ENCODE data around the gene CTBS. TPM values are rescaled to one million over a fixed set of nuclear protein-coding genes. Genes with fewer than 3 reads are reported as not detected.

Gene CTBS
- total and polyA plus RNA-seq, 2 of the 13 experiments (the other 11 are each of a cell fraction or from before 2014, with no cell fraction given) = 4.7 to 12.4 TPM

- TF ChIP-seq CREB1 (IDR thresholded peaks at IDR 0.05) (no peak), CREB1 (CRISPR knock-in tag; IDR thresholded peaks at IDR 0.05) (peak; percentile 83), TGIF2 (CRISPR knock-in tag; IDR thresholded peaks at IDR 0.05) (peak; percentile 55; the same call in 1 of the 2 replicates), ESRRA (CRISPR knock-in tag; IDR thresholded peaks at IDR 0.05; ENCODE audit: low read depth) (peak; percentile 75; the same call in 1 of the 2 replicates), SMC3 (IDR thresholded peaks at IDR 0.05; ENCODE audit: low read length) (0 out of 2 replicates have a peak, but pooled peaks have one; percentile 6), ISL2 (CRISPR knock-in tag; IDR thresholded peaks at IDR 0.05) (0 out of 2 replicates have a peak, but pooled peaks have one; percentile 53), RBM22 (optimal IDR thresholded peaks at IDR 0.05; ENCODE audit: low read length) (peak; percentile 87), NR2F6 (IDR thresholded peaks at IDR 0.05) (peak; percentile 8; the same call in 1 of the 2 replicates), NR2F6 (CRISPR knock-in tag; IDR thresholded peaks at IDR 0.05) (peak; percentile 42), PPARG (CRISPR knock-in tag; conservative IDR thresholded peaks at IDR 0.05) (peak; percentile 88), ZFP90 (CRISPR knock-in tag; IDR thresholded peaks at IDR 0.05; ENCODE audit: borderline replicate concordance) (0 out of 2 replicates have a peak, but pooled peaks have one; percentile 24), RXRA (CRISPR knock-in tag; IDR thresholded peaks at IDR 0.05) (peak; percentile 71; the same call in 1 of the 2 replicates), HINFP (CRISPR knock-in tag; IDR thresholded peaks at IDR 0.05; ENCODE audit: low read depth) (0 out of 2 replicates have a peak, but pooled peaks have one; percentile 11), NCOA2 (CRISPR knock-in tag; IDR thresholded peaks at IDR 0.05) (peak; percentile 84), TFDP1 (CRISPR knock-in tag; IDR thresholded peaks at IDR 0.05; ENCODE audit: borderline replicate concordance) (peak; percentile 34; the same call in 1 of the 2 replicates), NFKBIZ (CRISPR knock-in tag; IDR thresholded peaks at IDR 0.05) (0 out of 2 replicates have a peak, but pooled peaks have one; percentile 33), ZBTB34 (CRISPR knock-in tag; IDR thresholded peaks at IDR 0.05) (peak; percentile 88), PHF21A (CRISPR knock-in tag; IDR thresholded peaks at IDR 0.05) (peak; percentile 61; the same call in 1 of the 2 replicates), ZSCAN31 (CRISPR knock-in tag; IDR thresholded peaks at IDR 0.05; ENCODE audit: low read depth) (no peak), TBL1XR1 (IDR thresholded peaks at IDR 0.05; ENCODE audit: borderline replicate concordance, low read length, partially characterized antibody) (peak; percentile 17), MAFK (conservative IDR thresholded peaks at IDR 0.05 in 1 of 2, IDR thresholded peaks at IDR 0.05 in 1 of 2; ENCODE audit: low read length in 2 of 2) (peak in 1 of 2 experiments; percentile 27; a peak in 1 of 4 replicates), ERF (CRISPR knock-in tag; IDR thresholded peaks at IDR 0.05) (0 out of 2 replicates have a peak, but pooled peaks have one; percentile 18), ZNF790 (CRISPR knock-in tag; IDR thresholded peaks at IDR 0.05; ENCODE audit: borderline replicate concordance) (0 out of 2 replicates have a peak, but pooled peaks have one; percentile 46), ZNF337 (CRISPR knock-in tag; IDR thresholded peaks at IDR 0.05; ENCODE audit: borderline replicate concordance, low read depth) (no peak), CBFB (CRISPR knock-in tag; IDR thresholded peaks at IDR 0.05) (no peak), NCOR1 (IDR thresholded peaks at IDR 0.05; ENCODE audit: borderline replicate concordance, low read length) (peak; percentile 61; the same call in 1 of the 2 replicates), ETV5 (CRISPR knock-in tag; IDR thresholded peaks at IDR 0.05; ENCODE audit: borderline replicate concordance) (peak; percentile 81; the same call in 1 of the 2 replicates)
These were observed 69.4 kb downstream of the CTBS start (continued) for GRCh38 chr1:84504580-84505492.

Measured in HepG2 (cell line).